GM19351 (cell line): ENCODE data around the gene PIP5KL1.

Experiments used
- ATAC-seq: cut with Tn5 transposase; IDR thresholded peaks from one replicate; pipeline ENCODE4 v1.9.1; 2021; ENCODE audit warnings: mild to moderate bottlenecking, moderate library complexity; ENCODE audit not compliant: unreplicated experiment

PIP5KL1 gene

GRCh38 chr9:127950513-127951289, 20.1 kb upstream of the PIP5KL1 start:
- no peak for ATAC-seq

DNA sequence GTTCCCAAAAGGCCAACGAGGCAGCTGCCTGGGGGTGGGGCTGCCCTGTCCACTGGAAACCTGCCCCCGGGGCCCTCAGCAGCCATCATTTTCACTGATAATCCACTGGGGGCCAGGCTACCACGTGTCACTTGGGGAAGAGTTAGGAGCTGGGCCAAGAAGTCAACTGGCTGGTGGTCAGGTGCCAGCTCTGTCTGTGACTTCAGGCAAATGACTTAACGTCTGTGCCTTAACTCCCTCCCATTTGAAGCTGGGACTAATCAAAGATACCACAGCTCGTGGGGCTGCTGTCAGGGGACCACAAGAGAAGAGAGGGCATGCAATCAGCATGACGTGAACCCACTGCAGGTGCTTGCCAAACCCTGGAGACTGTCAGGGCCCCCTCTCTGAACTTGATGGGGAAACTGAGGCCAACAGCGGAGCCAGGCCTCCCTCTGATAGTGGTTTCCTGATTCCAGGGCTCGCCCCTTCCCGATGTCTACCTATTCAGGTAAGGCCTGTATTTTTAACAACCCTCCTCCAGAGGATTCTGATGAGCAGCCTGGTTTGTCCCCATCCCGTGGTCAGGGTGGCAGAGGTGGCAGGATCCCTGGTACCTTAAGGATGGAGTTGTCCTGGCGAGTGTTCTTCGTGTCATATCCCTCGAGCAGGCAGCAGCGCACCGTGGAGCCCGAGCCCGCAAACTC, 19.4 kb upstream of the PIP5KL1 start:
- ATAC-seq = no peak

GRCh38 chr9:127947841-127948710, 17.5 kb upstream of the PIP5KL1 start:
- no peak for ATAC-seq

- ATAC-seq = no peak
These were observed 16.2 kb upstream of the PIP5KL1 start for GRCh38 chr9:127946728-127947127.

GRCh38 chr9:127945942-127946341, 15.4 kb upstream of the PIP5KL1 start:
- no peak for ATAC-seq

DNA sequence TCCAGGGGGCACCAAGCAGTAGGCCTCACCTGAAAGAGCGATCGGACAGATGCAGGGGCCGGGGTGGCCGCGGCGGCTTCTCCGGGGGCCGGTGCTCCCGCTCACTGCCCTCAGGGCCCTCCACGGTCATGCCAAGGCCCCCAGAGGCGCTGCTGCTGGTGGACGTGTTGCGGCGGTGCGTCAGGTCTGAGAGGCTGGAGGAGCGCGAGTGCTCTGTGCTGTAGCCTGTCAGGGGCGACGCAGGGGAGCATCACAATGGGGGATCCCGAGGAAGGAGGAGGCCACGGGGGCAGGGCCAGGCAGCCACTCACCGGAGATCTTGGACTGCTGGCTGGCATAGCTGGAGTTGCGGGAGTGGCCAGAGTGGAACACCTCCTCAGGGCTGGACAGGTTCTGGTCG, 14.8 kb upstream of the PIP5KL1 start:
- no peak for ATAC-seq

- no peak for ATAC-seq
These were observed 14.1 kb upstream of the PIP5KL1 start for GRCh38 chr9:127944586-127945218.

DNA sequence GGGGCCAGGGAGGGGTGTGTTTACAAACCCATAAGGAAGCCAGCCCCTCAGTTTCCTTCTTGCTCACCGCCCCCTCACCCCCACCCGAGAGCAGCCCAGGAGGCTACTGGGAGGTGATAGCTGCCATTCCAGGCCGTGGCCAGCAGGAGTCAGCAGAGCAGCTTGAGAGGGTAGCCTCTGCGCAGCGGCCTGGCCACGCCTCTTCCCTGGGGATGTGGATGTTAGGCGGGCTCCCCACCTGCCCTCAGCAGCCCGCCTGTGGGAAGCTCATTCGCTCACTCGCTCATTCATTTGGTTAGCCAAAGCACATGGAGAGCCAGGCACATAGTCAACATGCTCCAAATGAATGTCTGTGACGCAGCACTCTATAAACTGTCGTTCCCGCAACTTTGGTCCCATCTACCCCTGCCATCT, 13.2 kb upstream of the PIP5KL1 start:
- no peak for ATAC-seq

- no peak for ATAC-seq
These were observed 12.6 kb upstream of the PIP5KL1 start for GRCh38 chr9:127943011-127943662.

DNA sequence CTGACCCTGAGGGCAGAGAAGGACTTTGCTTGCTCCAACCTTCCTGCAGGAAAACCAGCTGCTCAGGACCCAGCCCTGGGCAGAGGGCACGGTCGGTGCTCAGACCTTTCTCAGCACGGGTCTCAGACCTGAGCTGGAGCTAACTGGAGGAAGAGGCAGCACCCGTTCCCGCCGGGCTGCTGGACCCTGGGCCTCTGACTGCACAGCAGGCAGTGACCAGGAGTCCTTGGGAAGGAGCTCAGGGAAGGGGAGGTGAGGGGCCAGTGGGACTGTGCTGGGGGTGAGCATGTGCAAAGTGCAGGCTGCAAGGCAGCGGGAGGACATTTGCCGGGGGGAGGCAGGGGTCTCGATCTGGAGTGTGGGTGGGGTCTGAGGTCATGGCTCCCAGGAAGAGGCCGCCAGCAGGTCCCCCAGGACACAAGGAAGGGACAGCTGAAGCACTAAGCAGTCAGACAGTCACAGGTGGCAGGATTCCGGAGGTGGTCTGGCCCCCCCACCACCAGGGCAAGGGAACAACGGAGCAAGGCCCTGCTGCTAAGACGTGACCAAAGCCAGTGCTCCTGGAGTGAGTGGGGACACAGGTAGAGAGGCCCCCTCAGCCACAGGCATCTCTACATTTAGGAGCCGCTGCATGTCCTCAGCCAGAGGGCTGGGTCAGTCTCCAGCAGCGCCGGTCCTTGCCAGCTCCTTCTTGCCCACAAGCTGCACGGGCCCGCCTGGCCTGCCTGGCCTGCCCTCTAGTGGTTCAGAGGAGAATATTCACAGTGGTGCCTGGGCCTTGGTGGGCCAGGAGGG, 11.8 kb upstream of the PIP5KL1 start:
- ATAC-seq = no peak

GRCh38 chr9:127941961-127942215, 11.3 kb upstream of the PIP5KL1 start:
- no peak for ATAC-seq

DNA sequence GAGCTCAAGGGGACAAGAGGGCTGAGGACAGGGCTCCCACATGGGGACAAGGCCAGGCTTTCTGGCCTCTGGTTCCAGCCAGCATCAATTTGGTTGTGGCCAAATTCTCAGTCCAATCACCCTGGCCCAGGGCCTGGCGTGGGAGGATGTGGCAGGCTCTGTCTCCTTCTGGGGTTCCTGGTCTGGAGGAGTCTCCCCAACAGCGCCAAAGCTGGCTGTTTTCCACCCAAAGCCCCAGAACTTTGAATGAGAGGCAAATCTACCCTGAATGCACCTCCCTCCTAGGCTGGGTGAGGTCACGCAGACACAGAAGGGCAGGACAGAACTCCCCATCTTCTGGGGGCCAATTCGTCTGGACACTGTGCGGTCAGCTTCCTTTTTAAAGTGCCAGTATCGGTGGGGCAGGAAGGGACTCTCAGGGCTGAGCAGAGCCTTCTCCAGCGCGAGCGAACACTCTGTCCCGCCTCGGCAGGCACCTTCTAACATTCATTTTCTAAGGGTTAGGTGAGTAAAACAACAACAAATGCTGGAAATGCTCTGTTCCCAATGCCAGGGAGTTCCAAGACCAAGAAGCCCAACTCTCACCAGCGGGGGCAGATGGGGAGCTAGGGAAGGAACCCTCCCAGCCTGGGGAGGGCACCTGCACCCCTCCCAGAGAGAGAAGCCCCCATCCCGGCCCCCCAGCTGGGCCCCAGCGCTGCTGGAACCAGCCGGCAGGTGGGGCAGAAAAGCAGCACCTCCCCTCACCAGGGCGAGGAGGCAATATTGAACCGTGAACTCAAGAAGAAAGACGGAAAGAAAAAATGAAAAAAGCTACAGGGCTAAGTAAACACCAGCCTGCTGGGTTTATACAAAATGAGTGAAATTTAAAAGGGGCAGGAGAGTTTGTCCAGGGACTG, 10.7 kb upstream of the PIP5KL1 start:
- ATAC-seq = no peak

- no peak for ATAC-seq
These were observed 10.0 kb upstream of the PIP5KL1 start for GRCh38 chr9:127940593-127940992.

GRCh38 chr9:127938298-127938690, 7.7 kb upstream of the PIP5KL1 start:
- ATAC-seq = no peak

- peak; percentile 91 for ATAC-seq
These were observed 7.1 kb upstream of the PIP5KL1 start, which contains the start of gene DPM2 for GRCh38 chr9:127937388-127938297. DPM2 (minus strand) TSS chr9:127937854; CDS start chr9:127937820, 34 bp downstream.

DNA sequence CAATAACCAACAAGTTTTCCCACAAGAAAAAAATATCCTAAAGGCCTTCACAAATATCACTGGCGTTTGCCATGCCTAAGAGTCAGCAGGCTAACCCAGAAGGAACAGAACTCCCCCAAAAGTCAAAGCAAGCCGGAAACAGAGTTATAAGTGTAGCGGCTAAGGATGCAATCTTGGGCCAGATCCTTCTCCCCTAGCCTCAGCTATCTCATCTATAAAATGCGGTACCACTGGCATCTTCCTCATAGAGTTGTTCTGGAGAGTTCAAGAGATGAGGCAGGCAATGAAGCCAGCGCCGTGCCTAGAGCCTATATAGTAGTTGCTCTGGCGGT, 6.4 kb upstream of the PIP5KL1 start:
- no peak for ATAC-seq

DNA sequence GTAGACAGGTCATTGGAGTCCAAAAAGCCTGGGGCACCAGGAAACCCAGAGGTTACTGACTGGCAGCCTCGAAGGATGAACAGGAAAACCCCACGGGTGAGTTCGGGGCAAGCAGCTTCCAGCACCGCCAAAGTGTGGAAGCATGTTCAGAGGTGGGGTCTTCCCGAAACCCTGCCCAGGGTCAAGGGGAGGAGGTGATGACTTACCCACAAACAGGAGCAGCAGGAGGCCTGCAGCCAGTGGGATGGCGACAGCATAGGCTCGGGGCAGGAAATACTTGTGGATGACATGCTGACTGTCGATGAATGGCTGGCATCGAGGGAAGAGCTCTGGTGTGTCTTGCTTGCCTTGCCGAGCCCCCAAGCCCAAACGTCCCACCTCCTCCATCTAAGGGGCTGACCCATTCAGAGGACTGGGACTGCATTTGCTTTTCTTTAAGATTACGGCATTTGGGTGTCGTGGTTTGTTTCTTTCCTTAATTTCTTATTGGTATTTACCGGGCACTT, 5.8 kb upstream of the PIP5KL1 start:
- ATAC-seq = no peak

DNA sequence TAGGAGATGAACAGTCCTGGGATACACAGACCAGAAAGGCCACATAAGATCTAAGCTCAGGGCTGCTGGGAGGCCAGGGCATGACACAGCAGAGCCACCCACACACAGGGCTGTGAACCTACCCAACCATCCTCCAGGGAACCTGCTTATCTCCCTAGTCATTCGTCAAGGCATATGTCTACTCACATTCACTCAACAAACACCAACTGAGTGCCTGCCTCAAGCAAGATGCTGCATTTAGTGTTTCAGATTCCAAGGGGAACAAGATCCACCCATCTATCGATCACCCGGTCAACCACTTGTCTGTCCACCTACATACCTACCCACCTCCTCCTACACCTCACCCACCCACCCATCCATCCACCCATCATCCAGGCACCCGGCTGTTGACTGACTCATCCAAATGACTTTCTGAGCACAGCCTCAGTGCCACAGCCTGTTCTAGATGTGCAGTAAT, 5.2 kb upstream of the PIP5KL1 start:
- ATAC-seq = no peak
